Activated T-cell treated with anti-CD3 and anti-CD28 coated beads for 1 hour (primary cell): ENCODE measurements around the gene MYH9.

ENCODE experiments used
- DNase-seq: peaks from one replicate; pipeline ENCODE4 v3.0.0-alpha.2; 2020; ENCODE audit warnings: low read depth

Gene MYH9

GRCh38 chr22:36349726-36350125, 38.0 kb downstream of the MYH9 start:
- DNase-seq, result no peak

GRCh38 chr22:36348760-36349159, 39.0 kb downstream of the MYH9 start:
- no peak for DNase-seq

GRCh38 chr22:36347094-36347493, 40.7 kb downstream of the MYH9 start:
- no peak for DNase-seq

GRCh38 chr22:36344106-36344827, 43.5 kb downstream of the MYH9 start:
- DNase-seq, result no peak

GRCh38 chr22:36343720-36344105, 44.1 kb downstream of the MYH9 start:
- DNase-seq, result no peak

GRCh38 chr22:36343070-36343719, 44.6 kb downstream of the MYH9 start:
- no peak for DNase-seq

GRCh38 chr22:36341640-36342041, 46.1 kb downstream of the MYH9 start:
- DNase-seq, result no peak

- DNase-seq, result no peak
These were observed 47.1 kb downstream of the MYH9 start for GRCh38 chr22:36340621-36341020.

- DNase-seq, result no peak
These were observed 48.3 kb downstream of the MYH9 start for GRCh38 chr22:36339171-36340065.

GRCh38 chr22:36337365-36338130, 50.2 kb downstream of the MYH9 start:
- DNase-seq, result no peak

GRCh38 chr22:36336246-36337182, 51.3 kb downstream of the MYH9 start:
- DNase-seq, result no peak

- no peak for DNase-seq
These were observed 52.1 kb downstream of the MYH9 start for GRCh38 chr22:36335621-36336020.

GRCh38 chr22:36334821-36335603, 52.8 kb downstream of the MYH9 start:
- DNase-seq, result no peak

- DNase-seq, result no peak
These were observed 53.5 kb downstream of the MYH9 start for GRCh38 chr22:36334081-36334820.

GRCh38 chr22:36333644-36334043, 54.1 kb downstream of the MYH9 start:
- DNase-seq, result no peak

- peak; percentile 45 for DNase-seq
These were observed 55.0 kb downstream of the MYH9 start for GRCh38 chr22:36332623-36333332.

GRCh38 chr22:36331912-36332622, 55.7 kb downstream of the MYH9 start:
- no peak for DNase-seq

- peak; percentile 66 for DNase-seq
These were observed 56.4 kb downstream of the MYH9 start for GRCh38 chr22:36331306-36331911.
